ENCODE measurements around the gene SLC10A7. TPM values are rescaled to one million over a fixed set of nuclear protein-coding genes. Genes with fewer than 3 reads are reported as not detected.

Gene SLC10A7
- total RNA-seq, 1 experiment from 2014 or later: 3.9 TPM

DNA sequence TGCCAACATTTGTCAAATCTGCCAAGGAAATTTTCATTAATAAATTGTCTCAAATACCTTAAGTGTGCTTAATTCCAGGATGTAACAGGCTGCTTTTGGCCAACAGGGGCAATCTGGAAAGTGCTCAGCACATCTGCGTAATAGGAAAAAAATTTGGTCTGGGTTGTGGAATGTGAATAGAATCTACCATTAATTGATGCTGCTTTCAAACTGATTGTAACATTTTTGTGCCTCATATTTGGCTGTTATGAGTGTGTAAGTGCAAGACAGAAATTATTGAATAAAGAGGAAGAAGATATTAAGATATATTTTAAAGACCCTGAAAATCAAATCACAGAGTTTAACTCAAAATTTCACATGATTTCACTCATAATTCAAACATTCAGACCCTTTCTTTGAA is 266.3 kb downstream of the SLC10A7 start:
- Histone ChIP-seq H3K56ac (ENCODE audit: insufficient read length, low read depth, low read length) (no peak overlapping the region), H3K27ac (ENCODE audit: insufficient read length, low read depth, low read length) (no peak overlapping the region), H3K79me1 (ENCODE audit: insufficient read depth, low read depth, low read length, poor library complexity, severe bottlenecking) (no peaks in the 10 kb centered on the region), H3K4me2 (ENCODE audit: insufficient read depth, insufficient read length, low read length) (no peak overlapping the region), H2BK15ac (ENCODE audit: low read depth, low read length) (no peak overlapping the region), H2AK5ac (ENCODE audit: insufficient read length, low read length) (no peak overlapping the region), H2AFZ (ENCODE audit: low read length) (no peak overlapping the region), H3K9me3 (ENCODE audit: control insufficient read depth, low read depth, low read length) (no peaks in the 10 kb centered on the region), H2BK120ac (ENCODE audit: low read depth, low read length, poor library complexity, severe bottlenecking) (no peak overlapping the region), H3K23ac (ENCODE audit: insufficient read length, low read depth, low read length) (no peak overlapping the region), H3K18ac (ENCODE audit: insufficient read length, low read depth, low read length) (no peak overlapping the region), H3K4ac (ENCODE audit: low read depth, low read length) (no peak overlapping the region), H3K27me3 (ENCODE audit: insufficient read depth, low read length) (no peaks in the 10 kb centered on the region), H3K9ac (ENCODE audit: extremely low read depth, insufficient read length, low read length) (no peak overlapping the region), H4K8ac (replicated peaks; ENCODE audit: insufficient read length, low read depth, low read length) (no peak overlapping the region), H2BK12ac (ENCODE audit: insufficient read length, low read depth, low read length) (no peak overlapping the region), H4K20me1 (ENCODE audit: control insufficient read depth, insufficient read depth, insufficient read length) (no peaks in the 10 kb centered on the region), H3K14ac (ENCODE audit: insufficient read depth, low read length) (no peak overlapping the region), H3K4me1 (ENCODE audit: insufficient read depth, low read length) (no peaks in the 10 kb centered on the region), H3K23me2 (ENCODE audit: insufficient read length, low read depth, low read length, poor library complexity, severe bottlenecking) (no peaks in the 10 kb centered on the region), H2BK20ac (ENCODE audit: low read depth, low read length, poor library complexity, severe bottlenecking) (no peak overlapping the region), H3T11ph (ENCODE audit: low read length) (no peak overlapping the region), H3K79me2 (ENCODE audit: insufficient read depth, low read length) (no peaks in the 10 kb centered on the region), H4K91ac (ENCODE audit: insufficient read length, low read depth, low read length) (no peak overlapping the region), H2BK5ac (ENCODE audit: insufficient read length, low read length) (no peak overlapping the region), H4K5ac (ENCODE audit: insufficient read length, low read depth, low read length) (no peak overlapping the region)
- H3K9me3 Mint-ChIP-seq: no peaks in the 10 kb centered on the region
- no peak overlapping the region for H3K27ac Mint-ChIP-seq
- no peaks in the 10 kb centered on the region for H3K36me3 Mint-ChIP-seq (ENCODE audit: insufficient read depth in 1 of 3, low read depth in 3 of 3)
- no peaks in the 10 kb centered on the region for H3K4me1 Mint-ChIP-seq
- WGBS (ENCODE audit: extremely low coverage, insufficient read length, low lambda C conversion rate): no CpG with 5 or more reads among the region's 1 CpG
- no peak overlapping the region for H3K4me3 Mint-ChIP-seq
- TF ChIP-seq, protein P1, sequence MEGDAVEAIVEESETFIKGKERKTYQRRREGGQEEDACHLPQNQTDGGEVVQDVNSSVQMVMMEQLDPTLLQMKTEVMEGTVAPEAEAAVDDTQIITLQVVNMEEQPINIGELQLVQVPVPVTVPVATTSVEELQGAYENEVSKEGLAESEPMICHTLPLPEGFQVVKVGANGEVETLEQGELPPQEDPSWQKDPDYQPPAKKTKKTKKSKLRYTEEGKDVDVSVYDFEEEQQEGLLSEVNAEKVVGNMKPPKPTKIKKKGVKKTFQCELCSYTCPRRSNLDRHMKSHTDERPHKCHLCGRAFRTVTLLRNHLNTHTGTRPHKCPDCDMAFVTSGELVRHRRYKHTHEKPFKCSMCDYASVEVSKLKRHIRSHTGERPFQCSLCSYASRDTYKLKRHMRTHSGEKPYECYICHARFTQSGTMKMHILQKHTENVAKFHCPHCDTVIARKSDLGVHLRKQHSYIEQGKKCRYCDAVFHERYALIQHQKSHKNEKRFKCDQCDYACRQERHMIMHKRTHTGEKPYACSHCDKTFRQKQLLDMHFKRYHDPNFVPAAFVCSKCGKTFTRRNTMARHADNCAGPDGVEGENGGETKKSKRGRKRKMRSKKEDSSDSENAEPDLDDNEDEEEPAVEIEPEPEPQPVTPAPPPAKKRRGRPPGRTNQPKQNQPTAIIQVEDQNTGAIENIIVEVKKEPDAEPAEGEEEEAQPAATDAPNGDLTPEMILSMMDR (conservative IDR thresholded peaks at IDR 0.05): no peak
- DNase-seq: no peak
- H3K27me3 Mint-ChIP-seq (ENCODE audit: low read depth): no peaks in the 10 kb centered on the region
